AG08396 (cell line): ENCODE results near the gene MUCL3.
"Not testable (repeated sequence)": the region's sequence is repeated elsewhere in the genome, so short reads cannot be mapped to it uniquely, and the experiment has no call there.

Experiments
- DNase-seq: peaks from one replicate; pipeline ENCODE4 v3.0.0; 2012; ENCODE audit warnings: low spot score, mixed read lengths

The MUCL3 gene

GRCh38 chr6:30913721-30914075, 27.1 kb upstream of the MUCL3 start:
- no peak for DNase-seq

GRCh38 chr6:30914076-30914853, 26.5 kb upstream of the MUCL3 start, which contains the start of gene VARS2:
TSS of gene VARS2 (plus strand) at chr6:30914238. CDS start at chr6:30914837, 599 bp downstream.
- DNase-seq, result peak; percentile 99

GRCh38 chr6:30914854-30915590, 25.8 kb upstream of the MUCL3 start:
- no peak for DNase-seq

- peak; percentile 84 for DNase-seq
Observed at GRCh38 chr6:30915591-30915946, 25.2 kb upstream of the MUCL3 start.

- no peak for DNase-seq
Observed at GRCh38 chr6:30917041-30917440, 23.7 kb upstream of the MUCL3 start.

- no peak for DNase-seq
Observed at GRCh38 chr6:30917487-30917886, 23.3 kb upstream of the MUCL3 start.

GRCh38 chr6:30918670-30919069, 22.1 kb upstream of the MUCL3 start:
- DNase-seq, result no peak

- no peak for DNase-seq
Observed at GRCh38 chr6:30922447-30922852, 18.3 kb upstream of the MUCL3 start.

- not testable (repeated sequence) for DNase-seq
Observed at GRCh38 chr6:30924040-30924627, 16.6 kb upstream of the MUCL3 start.

GRCh38 chr6:30926644-30927043, 14.1 kb upstream of the MUCL3 start:
- peak; percentile 33 for DNase-seq

- DNase-seq, result not testable (repeated sequence)
Observed at GRCh38 chr6:30927080-30927479, 13.7 kb upstream of the MUCL3 start.

GRCh38 chr6:30928677-30929076, 12.1 kb upstream of the MUCL3 start:
- DNase-seq, result no peak

GRCh38 chr6:30930506-30930905, 10.3 kb upstream of the MUCL3 start:
- DNase-seq, result no peak

GRCh38 chr6:30931272-30931671, 9.5 kb upstream of the MUCL3 start:
- no peak for DNase-seq

- DNase-seq, result no peak
Observed at GRCh38 chr6:30931969-30932645, 8.7 kb upstream of the MUCL3 start, which contains the start of gene SFTA2. TSS of gene SFTA2 (minus strand) at chr6:30932170. CDS start at chr6:30932096, 74 bp downstream.

- no peak for DNase-seq
Observed at GRCh38 chr6:30932665-30933365, 8.0 kb upstream of the MUCL3 start.

- no peak for DNase-seq
Observed at GRCh38 chr6:30935018-30935417, 5.8 kb upstream of the MUCL3 start.

- no peak for DNase-seq
Observed at GRCh38 chr6:30937265-30937664, 3.5 kb upstream of the MUCL3 start.

- DNase-seq, result no peak
Observed at GRCh38 chr6:30938730-30939129, 2.0 kb upstream of the MUCL3 start.

- no peak for DNase-seq
Observed at GRCh38 chr6:30939473-30939872, 1.3 kb upstream of the MUCL3 start.

- DNase-seq, result peak; percentile 90
Observed at GRCh38 chr6:30942338-30943060, 1.7 kb downstream of the MUCL3 start.
